Thyroid gland (tissue), 4 donors: ENCODE data around the gene EFHD2.

ENCODE experiments used
- POLR2A ChIP-seq, 2 donors: fragments of 450-650 bp; IDR thresholded peaks; one replicate each; pipeline ENCODE4 v1.6.1; 2017; ENCODE audit warnings: antibody characterized with exemption in 2 of 2, mild to moderate bottlenecking in 2 of 2, moderate library complexity in 1 of 2
- TF ChIP-seq, protein P1 (sequence below), 6 experiments: fragments of 200-600 bp in 3 of 6; fragments of 450-650 bp in 3 of 6; sonication (generic) in 3 of 6; IDR thresholded peaks; one replicate each; pipeline ENCODE4 v1.5.1; 2016 to 2019; ENCODE audit warnings: antibody characterized with exemption in 6 of 6, mild to moderate bottlenecking in 2 of 6, inconsistent platforms in 1 of 6, moderate library complexity in 1 of 6

DNA sequence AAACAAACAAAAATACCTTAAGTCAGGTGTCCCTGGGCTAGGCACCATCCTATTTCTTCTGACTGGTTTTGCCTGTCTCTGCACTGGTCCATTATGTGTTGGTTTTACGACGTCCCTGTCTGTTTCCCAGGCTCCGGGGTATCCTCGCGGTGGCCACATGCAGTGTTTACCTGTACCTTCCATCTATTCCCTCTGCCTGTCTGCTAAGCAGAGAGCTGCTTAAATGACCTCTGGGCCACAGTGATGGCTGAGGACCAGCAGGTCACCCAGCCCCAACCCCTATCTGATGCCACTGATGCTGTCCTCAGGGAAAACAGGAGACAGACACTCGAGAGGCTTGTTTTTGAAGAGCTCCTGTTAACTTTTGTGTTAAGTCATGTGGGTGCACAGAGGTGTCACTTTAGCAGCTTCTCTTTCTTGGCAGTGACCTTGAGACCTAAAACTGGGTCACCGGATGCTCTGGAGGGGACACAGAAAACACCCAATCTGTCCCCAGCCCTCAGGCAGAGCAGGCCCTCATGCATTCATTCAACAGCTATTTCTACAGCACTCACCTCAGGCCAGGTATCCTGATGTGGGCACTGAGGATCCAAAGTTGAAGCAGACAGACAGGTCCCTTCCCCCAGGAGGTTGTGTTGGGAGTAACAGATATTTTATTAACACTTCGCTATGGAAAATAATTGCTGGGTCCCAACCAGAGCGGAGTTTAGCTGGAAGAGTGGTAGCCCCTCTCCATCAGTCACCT is 4.4 kb upstream of the EFHD2 start:
- TF ChIP-seq, protein P1, sequence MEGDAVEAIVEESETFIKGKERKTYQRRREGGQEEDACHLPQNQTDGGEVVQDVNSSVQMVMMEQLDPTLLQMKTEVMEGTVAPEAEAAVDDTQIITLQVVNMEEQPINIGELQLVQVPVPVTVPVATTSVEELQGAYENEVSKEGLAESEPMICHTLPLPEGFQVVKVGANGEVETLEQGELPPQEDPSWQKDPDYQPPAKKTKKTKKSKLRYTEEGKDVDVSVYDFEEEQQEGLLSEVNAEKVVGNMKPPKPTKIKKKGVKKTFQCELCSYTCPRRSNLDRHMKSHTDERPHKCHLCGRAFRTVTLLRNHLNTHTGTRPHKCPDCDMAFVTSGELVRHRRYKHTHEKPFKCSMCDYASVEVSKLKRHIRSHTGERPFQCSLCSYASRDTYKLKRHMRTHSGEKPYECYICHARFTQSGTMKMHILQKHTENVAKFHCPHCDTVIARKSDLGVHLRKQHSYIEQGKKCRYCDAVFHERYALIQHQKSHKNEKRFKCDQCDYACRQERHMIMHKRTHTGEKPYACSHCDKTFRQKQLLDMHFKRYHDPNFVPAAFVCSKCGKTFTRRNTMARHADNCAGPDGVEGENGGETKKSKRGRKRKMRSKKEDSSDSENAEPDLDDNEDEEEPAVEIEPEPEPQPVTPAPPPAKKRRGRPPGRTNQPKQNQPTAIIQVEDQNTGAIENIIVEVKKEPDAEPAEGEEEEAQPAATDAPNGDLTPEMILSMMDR (IDR thresholded peaks at IDR 0.05) = no peak
- TF ChIP-seq POLR2A (IDR thresholded peaks at IDR 0.05) = no peak
